ENCODE data around the gene OR2C1.

The OR2C1 gene

GRCh38 chr16:3400779-3401688 is 45.3 kb downstream of the OR2C1 start, which contains the start of the genes ZNF174 and ZSCAN32:
TSS of gene ZNF174 (plus strand) at chr16:3401215. CDS start at chr16:3402005, 790 bp downstream.
TSS of gene ZSCAN32 (minus strand) at chr16:3401004. CDS start at chr16:3397557, 3,447 bp downstream.
- peak; percentile 99 for DNase-seq

- DNase-seq, result no peak
Measured at GRCh38 chr16:3401719-3402397, 46.2 kb downstream of the OR2C1 start.
